Measurements from ENCODE around the gene SEMA3B. TPM values are rescaled to one million over a fixed set of nuclear protein-coding genes. Genes with fewer than 3 reads are reported as not detected.
A peak's percentile ranks its signal among the peaks of the same experiment; 100 is the strongest.

The SEMA3B gene
- total and polyA plus RNA-seq, 8 donors, result 27.5 to 223 (median 43.4) TPM

DNA sequence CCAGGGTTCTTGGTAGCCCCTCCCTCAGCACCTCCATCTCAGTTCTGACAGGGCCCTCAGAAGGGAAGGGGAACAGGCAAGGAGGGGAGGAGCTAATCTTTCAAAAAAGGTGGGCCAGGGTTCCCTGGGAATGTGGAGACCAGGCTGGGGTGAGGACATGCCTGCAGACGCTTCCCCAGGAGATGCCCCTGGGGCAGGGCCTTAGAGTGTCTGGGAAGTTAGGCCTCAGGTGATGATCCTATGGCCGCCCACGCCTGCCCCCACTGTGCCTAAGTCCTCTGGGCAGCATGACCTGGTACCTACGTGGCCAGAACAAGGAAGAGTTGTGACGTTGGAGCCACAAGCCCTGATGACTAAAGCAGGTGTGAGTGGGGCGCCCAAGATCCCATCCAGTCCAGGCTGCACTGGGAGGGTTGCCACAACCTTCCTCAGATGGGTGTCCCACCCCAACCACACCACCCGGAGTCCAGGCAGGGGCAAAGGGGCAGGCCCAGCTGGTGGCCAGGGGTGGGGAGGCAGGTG lies 3.9 kb upstream of the SEMA3B start:
- Histone ChIP-seq H3K27me3 (no peaks in the 10 kb centered on the region), H3K27ac (peak overlapping the region; percentile 78 to 94 (median 90)), H3K9me3 (no peaks in the 10 kb centered on the region), H3K36me3 (no peaks in the 10 kb centered on the region), H3K4me1 (peaks cover 21 to 46% (median 25%) of the 10 kb centered on the region in 3 donors), H3K4me3 (no peak overlapping the region)
- 65 to 70% methylated on average over 7 of the region's 7 CpGs for WGBS, 2 donors
- DNase-seq (peak in 2 of 6 donors; percentile 54 to 68), FAIRE-seq (no peak), ATAC-seq (no peak)
- intact Hi-C loops (cut with DNase I), result no loop called here
- TF ChIP-seq, protein P1, sequence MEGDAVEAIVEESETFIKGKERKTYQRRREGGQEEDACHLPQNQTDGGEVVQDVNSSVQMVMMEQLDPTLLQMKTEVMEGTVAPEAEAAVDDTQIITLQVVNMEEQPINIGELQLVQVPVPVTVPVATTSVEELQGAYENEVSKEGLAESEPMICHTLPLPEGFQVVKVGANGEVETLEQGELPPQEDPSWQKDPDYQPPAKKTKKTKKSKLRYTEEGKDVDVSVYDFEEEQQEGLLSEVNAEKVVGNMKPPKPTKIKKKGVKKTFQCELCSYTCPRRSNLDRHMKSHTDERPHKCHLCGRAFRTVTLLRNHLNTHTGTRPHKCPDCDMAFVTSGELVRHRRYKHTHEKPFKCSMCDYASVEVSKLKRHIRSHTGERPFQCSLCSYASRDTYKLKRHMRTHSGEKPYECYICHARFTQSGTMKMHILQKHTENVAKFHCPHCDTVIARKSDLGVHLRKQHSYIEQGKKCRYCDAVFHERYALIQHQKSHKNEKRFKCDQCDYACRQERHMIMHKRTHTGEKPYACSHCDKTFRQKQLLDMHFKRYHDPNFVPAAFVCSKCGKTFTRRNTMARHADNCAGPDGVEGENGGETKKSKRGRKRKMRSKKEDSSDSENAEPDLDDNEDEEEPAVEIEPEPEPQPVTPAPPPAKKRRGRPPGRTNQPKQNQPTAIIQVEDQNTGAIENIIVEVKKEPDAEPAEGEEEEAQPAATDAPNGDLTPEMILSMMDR (IDR thresholded peaks at IDR 0.05), result no peak

DNA sequence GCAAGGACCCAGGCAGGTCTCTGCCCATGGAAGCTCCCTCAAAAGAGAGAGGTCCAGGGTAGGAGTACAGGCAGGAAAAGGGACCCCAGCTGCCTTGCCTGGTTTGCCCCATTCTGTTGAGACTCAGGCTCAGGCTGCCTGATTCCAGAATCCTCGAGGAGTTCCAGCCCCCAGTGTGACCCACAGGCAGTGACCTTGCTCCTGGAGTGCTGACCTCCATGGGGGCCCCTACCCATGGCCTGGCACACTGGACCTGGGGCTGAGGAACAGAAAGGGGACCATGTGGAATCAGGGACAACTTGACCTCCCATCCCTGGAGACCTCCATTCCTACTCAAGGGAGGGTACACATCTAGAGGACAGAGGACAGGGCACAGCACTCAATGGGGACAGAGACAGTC lies 3.4 kb upstream of the SEMA3B start:
- Histone ChIP-seq H3K4me1 (peaks cover 21 to 45% (median 25%) of the 10 kb centered on the region in 3 donors), H3K27ac (peak overlapping the region; percentile 78 to 94 (median 90)), H3K9me3 (no peaks in the 10 kb centered on the region), H3K36me3 (no peaks in the 10 kb centered on the region), H3K27me3 (no peaks in the 10 kb centered on the region), H3K4me3 (no peak overlapping the region)
- TF ChIP-seq, protein P1 (IDR thresholded peaks at IDR 0.05), result no peak
- ATAC-seq, result no peak
- DNase-seq, result no peak
- intact Hi-C loops (cut with DNase I), result no loop called here
- WGBS, 2 donors, result 47 to 67% methylated on average over 1 of the region's 1 CpG
- FAIRE-seq, result no peak

DNA sequence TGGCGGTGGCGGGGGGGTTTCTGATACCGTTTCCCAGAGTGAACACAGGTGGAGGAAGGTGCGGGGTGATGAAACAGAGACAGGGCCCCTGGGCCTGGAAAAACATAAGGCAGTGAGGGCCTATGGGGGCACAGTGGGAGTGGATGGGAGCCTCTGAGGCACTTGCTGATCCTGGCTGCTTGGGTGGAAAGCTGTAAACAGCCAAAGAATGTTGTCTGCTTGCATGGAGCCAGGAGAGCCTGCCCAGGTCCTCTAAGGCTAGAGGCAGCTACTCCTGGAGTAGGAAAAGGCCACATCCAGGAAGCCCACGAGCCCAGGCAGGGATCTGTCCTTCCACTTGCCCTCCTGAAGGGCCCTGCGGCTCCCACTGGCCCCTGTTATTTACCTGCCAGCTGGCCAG lies 2.9 kb upstream of the SEMA3B start:
- intact Hi-C loops (cut with DNase I), result no loop called here
- Histone ChIP-seq H3K27me3 (no peaks in the 10 kb centered on the region), H3K27ac (peak overlapping the region; percentile 87 to 94 (median 90)), H3K36me3 (no peaks in the 10 kb centered on the region), H3K4me3 (no peak overlapping the region), H3K4me1 (peaks cover 20 to 42% (median 21%) of the 10 kb centered on the region in 3 donors), H3K9me3 (no peaks in the 10 kb centered on the region)
- ATAC-seq, result no peak
- TF ChIP-seq, protein P1 (IDR thresholded peaks at IDR 0.05), result no peak
- DNase-seq, result peak in 1 of 6 donors; percentile 39
- no peak for FAIRE-seq
- WGBS, 2 donors, result 76 to 85% methylated on average over 6 of the region's 6 CpGs

DNA sequence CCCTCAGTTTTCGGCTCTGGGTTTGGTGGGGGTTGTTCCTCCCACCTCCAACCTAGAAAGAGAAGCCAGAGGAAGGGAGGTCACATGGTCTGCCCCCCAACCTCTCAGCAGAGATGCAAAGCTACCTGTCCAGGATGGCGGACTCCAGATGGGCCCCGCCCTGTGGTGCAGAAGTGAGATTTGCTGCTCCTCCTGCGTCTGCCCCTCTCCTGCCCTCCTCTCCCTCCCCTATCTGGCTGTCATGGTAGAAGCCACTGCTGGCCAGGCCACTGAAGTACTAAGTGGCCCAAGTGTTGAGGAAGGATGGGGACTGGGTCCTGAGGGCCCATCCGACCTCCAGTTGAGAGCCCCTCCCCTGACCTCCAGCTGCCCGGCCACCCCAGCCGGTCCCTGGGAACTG lies 2.1 kb upstream of the SEMA3B start:
- Histone ChIP-seq H3K27me3 (no peaks in the 10 kb centered on the region), H3K9me3 (no peaks in the 10 kb centered on the region), H3K27ac (peak overlapping the region; percentile 87 to 94 (median 90)), H3K4me1 (peaks cover 23 to 41% (median 25%) of the 10 kb centered on the region in 3 donors), H3K36me3 (no peaks in the 10 kb centered on the region), H3K4me3 (peak overlapping the region; percentile 6 to 52 (median 32))
- TF ChIP-seq, protein P1 (IDR thresholded peaks at IDR 0.05), result no peak
- no peak for FAIRE-seq
- WGBS, 2 donors, result 42 to 48% methylated on average over 7 of the region's 7 CpGs
- peak in 2 of 6 donors; percentile 28 to 44 for DNase-seq
- ATAC-seq, result no peak
- intact Hi-C loops (cut with DNase I), result no loop called here

DNA sequence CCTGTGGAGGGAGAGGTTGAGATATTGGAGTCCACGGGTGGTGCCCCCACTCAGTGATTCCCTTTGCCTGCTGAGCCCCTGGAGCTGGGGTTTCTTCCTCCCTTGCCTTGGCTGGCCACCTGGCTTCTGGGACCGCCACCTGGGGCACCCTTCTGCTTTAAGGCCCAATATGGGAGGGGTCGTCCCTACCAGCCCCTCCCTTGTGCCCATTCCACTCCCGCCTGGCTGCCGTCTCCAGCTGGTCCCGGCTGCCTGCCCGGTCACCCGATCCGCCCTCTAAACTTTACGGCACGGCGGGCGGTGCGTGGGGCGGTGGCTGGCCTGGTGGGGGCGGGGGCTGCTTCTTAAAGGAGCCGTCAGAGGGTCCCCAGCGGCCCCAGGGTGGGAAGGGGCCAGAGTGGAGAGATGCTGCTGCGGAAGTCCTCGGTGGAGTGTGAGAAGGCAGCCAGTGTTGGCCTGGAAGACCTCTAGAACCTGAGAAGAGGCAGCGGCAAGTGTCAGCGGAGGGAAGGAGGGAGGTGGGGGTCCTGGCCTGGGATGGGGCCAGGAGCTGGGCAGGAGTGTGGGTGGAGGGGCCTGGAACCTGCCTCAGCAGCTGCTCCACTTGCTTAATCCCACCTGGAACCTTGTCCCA lies 1.6 kb upstream of the SEMA3B start:
- FAIRE-seq (no peak), DNase-seq (peak; percentile 70 to 92 (median 80)), ATAC-seq (peak; percentile 40 to 59 (median 46))
- WGBS, 2 donors, result 9 to 11% methylated on average over 22 of the region's 22 CpGs
- H3K27ac ChIP-seq, result peak overlapping the region; percentile 87 to 94 (median 90)
- intact Hi-C loops (cut with DNase I), result no loop called here
- no peaks in the 10 kb centered on the region for H3K36me3 ChIP-seq
- H3K4me3 ChIP-seq, result peak overlapping the region; percentile 6 to 52 (median 32)
- TF ChIP-seq, protein P1 (IDR thresholded peaks at IDR 0.05), result no peak
- H3K4me1 ChIP-seq, result peaks cover 25 to 41% (median 25%) of the 10 kb centered on the region in 3 donors
- no peaks in the 10 kb centered on the region for H3K27me3 ChIP-seq
- no peaks in the 10 kb centered on the region for H3K9me3 ChIP-seq

Data from pancreas (tissue), 10 donors.